SH-SY5Y (cell line): ENCODE results near the gene WRAP73.

ENCODE experiments used
- GATA2 ChIP-seq: IDR thresholded peaks from 2 replicates; pipeline ENCODE4 v1.6.1; 2011; ENCODE audit warnings: mild to moderate bottlenecking, low read depth, low read length
- GATA3 ChIP-seq: IDR thresholded peaks from 2 replicates; pipeline ENCODE4 v1.6.1; 2011; ENCODE audit warnings: low read depth, mild to moderate bottlenecking, low read length, moderate library complexity

WRAP73 gene

DNA sequence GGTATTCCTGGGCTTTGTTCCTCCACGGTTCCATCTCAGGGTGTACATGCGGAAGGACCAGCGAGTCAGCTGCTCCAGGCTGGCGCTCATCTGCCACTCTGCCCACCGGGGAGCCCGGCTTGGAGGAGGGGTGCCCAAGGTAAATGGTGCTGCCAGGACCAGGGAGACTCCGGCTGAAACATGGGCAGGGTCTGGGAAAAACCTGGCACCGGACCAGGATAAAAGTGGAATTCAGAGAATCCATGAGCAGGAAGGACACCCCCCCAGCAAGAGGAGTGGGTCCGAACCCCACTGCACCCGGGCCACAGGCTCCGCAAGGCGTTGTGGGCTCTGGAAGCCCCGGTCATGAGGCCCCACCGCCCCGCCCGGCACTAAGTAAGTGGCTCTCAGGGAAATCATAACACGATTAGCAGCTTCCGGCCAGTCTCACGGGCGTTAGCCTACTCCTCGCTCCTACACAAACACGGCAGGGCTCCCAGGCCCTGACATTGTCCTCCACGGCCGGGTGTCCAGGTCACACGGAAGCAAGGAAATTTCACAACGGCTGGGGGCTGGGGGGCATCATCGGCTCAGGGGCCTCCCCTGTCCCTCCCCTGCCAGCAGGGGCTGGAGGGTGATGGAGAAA, 59.7 kb downstream of the WRAP73 start:
- TF ChIP-seq GATA2 (no peak), GATA3 (no peak)

- TF ChIP-seq GATA3 = no peak
- TF ChIP-seq GATA2 = no peak
Observed at GRCh38 chr1:3588395-3588794, 61.5 kb downstream of the WRAP73 start.

DNA sequence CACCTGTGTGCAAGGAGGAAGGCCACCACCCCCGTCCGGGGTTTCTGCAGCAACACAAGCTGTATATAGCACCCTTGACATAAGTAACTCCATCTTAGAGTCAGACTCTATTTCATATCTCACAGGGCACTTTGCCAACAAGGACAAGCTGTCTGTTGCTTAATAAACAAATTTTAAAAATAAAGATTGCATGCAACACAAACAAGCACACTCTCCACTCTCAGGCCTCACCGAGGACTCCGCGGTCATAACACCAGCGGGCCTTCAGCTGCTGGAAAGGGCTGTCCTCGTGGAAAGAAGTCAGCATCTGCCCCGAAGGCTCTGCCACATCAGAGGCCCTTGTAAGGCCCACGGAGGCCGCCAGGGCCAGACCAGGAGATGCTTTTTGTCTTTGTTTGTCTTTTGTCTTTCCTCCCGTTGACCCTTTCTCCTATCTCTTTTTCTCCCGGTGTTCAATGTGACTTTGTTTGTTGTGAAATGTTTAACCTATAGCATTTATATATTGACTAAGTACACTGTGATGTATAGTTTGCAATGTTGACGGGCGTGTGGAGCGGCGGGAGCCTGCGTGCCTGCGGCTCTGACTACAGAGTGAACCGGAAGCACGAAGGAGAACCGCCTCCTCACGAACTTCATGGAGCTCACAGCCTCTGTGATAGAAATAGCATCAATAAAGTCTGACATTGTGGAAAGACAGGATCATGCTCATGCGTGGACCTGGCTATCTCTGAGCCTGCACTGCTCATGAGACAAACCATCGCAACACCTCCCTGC, 62.7 kb downstream of the WRAP73 start:
- TF ChIP-seq GATA2 (no peak), GATA3 (no peak)

- no peak for TF ChIP-seq GATA3
- no peak for TF ChIP-seq GATA2
Observed at GRCh38 chr1:3585940-3586568, 63.8 kb downstream of the WRAP73 start.

DNA sequence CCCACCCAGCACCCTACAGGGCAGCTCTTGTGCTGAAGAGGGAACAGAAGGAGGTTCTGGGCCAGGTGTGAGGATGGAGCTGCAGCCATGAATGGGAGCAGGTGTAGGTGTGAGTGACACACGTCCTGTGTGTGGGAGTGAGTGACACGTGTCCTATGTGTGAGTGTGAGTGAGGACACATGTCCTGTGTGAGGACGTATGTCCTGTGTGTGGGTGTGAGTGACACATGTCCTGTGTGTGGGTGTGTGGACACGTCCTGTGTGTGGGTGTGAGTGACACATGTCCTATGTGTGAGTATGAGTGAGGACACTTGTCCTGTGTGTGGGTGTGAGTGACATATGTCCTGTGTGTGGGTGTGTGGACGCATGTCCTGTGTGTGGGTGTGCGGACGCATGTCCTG, 65.0 kb downstream of the WRAP73 start:
- no peak for TF ChIP-seq GATA3
- TF ChIP-seq GATA2 = no peak

DNA sequence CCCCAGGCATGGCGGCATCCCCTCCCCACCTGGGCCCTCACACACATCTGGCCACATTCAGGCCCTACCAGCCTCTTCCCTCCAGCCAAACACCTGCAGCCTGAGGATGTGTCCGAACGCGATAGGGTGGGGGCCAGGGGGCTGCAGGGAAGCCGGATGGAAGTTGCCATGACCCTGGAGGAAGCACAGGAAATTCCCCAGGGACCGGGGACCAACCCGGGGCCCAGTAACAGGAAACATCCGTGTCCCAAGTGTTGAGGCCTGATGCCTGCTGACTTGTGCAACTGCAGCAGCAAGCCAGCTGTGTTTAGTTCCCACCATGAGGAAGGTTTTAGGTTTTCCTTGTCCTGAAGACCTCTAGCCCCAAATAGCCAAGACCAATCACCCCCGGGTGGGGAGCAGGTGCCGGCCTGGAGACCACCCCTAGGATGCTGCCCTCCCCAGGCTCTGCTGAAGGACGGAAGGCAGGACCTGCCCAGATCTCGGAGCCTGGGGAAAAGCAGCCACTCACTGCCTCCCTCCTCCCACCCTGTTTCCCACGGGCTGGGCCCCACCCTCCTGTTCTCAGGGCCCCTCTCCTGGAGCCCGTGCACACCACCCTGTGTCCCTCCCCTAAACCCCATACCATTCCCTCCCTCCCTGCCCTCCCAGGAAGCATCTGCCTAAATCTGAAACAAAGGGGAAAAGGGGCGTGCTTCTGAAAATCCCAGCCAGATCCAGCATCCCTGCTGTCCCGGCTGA, 68.4 kb downstream of the WRAP73 start:
- TF ChIP-seq GATA3 (no peak), GATA2 (no peak)
